ENCODE measurements around the gene WDR64. TPM values are rescaled to one million over a fixed set of nuclear protein-coding genes. Genes with fewer than 3 reads are reported as not detected.

Gene WDR64
- total and polyA plus RNA-seq, 2 of the 13 experiments (the other 11 are each of a cell fraction or from before 2014, with no cell fraction given) = not detected

GRCh38 chr1:241654019-241654418, 1.9 kb downstream of the WDR64 start:
- no peak overlapping the region for H3K4me2 ChIP-seq (ENCODE audit: low read depth, low read length)
- H3K9me3 ChIP-seq (ENCODE audit: low read length) = no peaks in the 10 kb centered on the region
- ChIA-PET CTCF (ENCODE audit: low intra/inter-chr PET ratio, low total read pairs) (no interaction called here), POLR2A (no interaction called here)
- H3K36me3 ChIP-seq (replicated peaks in 1 of 2; ENCODE audit: control insufficient read depth in 1 of 2, insufficient read depth in 2 of 2, low read length in 2 of 2) = no peaks in the 10 kb centered on the region
- no peaks in the 10 kb centered on the region for H3K79me2 ChIP-seq (ENCODE audit: insufficient read depth, low read length)
- H3K27ac ChIP-seq (ENCODE audit: extremely low read length, insufficient read depth, low read length) = no peak overlapping the region
- 6% methylated on average over 1 of the region's 1 CpG for WGBS (ENCODE audit: low lambda C conversion rate)
- H3K4me3 ChIP-seq (replicated peaks in 1 of 3; ENCODE audit: insufficient read depth in 1 of 3, low read depth in 2 of 3, low read length in 3 of 3) = no peak overlapping the region
- in situ Hi-C loops (cut with HindIII; ENCODE audit: extremely low pct_ligation_motif_present, low pct_unique_long_range_greater_than_20kb) (no loop called here), intact Hi-C loops (cut with micrococcal nuclease; ENCODE audit: unreplicated experiment) (no loop called here)
- H3K9ac ChIP-seq (ENCODE audit: insufficient read depth, low read depth, low read length) = no peak overlapping the region
- no peaks in the 10 kb centered on the region for H3K27me3 ChIP-seq (ENCODE audit: control insufficient read depth in 1 of 2, insufficient read depth in 2 of 2, low read length in 2 of 2)
- DNase-seq (ENCODE audit: low spot score) = no peak
- H4K20me1 ChIP-seq (ENCODE audit: insufficient read depth, low read length) = no peaks in the 10 kb centered on the region
- no peaks in the 10 kb centered on the region for H3K4me1 ChIP-seq (ENCODE audit: insufficient read depth, low read length)
- BruUV-seq (replicated peaks) = no TSS peak
- no peak overlapping the region for H2AFZ ChIP-seq (ENCODE audit: low read length)
- FAIRE-seq = no peak
- no peak for ATAC-seq
- TF ChIP-seq FIP1L1 (IDR thresholded peaks at IDR 0.05; ENCODE audit: borderline replicate concordance, insufficient read depth, low read depth, low read length) (no peak), BRF2 (CRISPR knock-in tag; IDR thresholded peaks at IDR 0.05) (no peak), ZNF18 (CRISPR knock-in tag; IDR thresholded peaks at IDR 0.05; ENCODE audit: insufficient replicate concordance) (no peak), THAP9 (CRISPR knock-in tag; IDR thresholded peaks at IDR 0.05; ENCODE audit: borderline replicate concordance) (no peak), ZNF850 (CRISPR knock-in tag; conservative IDR thresholded peaks at IDR 0.05) (no peak), KDM2A (CRISPR knock-in tag; IDR thresholded peaks at IDR 0.05; ENCODE audit: borderline replicate concordance, low read depth) (no peak), ZNF674 (CRISPR knock-in tag; IDR thresholded peaks at IDR 0.05; ENCODE audit: low read depth) (no peak), MXD4 (CRISPR knock-in tag; IDR thresholded peaks at IDR 0.05) (no peak), RORA (CRISPR knock-in tag; IDR thresholded peaks at IDR 0.05) (no peak)
- TF ChIP-seq, protein P1, sequence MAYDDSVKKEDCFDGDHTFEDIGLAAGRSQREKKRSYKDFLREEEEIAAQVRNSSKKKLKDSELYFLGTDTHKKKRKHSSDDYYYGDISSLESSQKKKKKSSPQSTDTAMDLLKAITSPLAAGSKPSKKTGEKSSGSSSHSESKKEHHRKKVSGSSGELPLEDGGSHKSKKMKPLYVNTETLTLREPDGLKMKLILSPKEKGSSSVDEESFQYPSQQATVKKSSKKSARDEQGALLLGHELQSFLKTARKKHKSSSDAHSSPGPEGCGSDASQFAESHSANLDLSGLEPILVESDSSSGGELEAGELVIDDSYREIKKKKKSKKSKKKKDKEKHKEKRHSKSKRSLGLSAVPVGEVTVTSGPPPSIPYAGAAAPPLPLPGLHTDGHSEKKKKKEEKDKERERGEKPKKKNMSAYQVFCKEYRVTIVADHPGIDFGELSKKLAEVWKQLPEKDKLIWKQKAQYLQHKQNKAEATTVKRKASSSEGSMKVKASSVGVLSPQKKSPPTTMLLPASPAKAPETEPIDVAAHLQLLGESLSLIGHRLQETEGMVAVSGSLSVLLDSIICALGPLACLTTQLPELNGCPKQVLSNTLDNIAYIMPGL (CRISPR knock-in tag; IDR thresholded peaks at IDR 0.05; ENCODE audit: borderline replicate concordance in 1 of 2, low read depth in 1 of 2) = no peak
- TF ChIP-seq, protein P2, sequence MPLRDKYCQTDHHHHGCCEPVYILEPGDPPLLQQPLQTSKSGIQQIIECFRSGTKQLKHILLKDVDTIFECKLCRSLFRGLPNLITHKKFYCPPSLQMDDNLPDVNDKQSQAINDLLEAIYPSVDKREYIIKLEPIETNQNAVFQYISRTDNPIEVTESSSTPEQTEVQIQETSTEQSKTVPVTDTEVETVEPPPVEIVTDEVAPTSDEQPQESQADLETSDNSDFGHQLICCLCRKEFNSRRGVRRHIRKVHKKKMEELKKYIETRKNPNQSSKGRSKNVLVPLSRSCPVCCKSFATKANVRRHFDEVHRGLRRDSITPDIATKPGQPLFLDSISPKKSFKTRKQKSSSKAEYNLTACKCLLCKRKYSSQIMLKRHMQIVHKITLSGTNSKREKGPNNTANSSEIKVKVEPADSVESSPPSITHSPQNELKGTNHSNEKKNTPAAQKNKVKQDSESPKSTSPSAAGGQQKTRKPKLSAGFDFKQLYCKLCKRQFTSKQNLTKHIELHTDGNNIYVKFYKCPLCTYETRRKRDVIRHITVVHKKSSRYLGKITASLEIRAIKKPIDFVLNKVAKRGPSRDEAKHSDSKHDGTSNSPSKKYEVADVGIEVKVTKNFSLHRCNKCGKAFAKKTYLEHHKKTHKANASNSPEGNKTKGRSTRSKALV (CRISPR knock-in tag; IDR thresholded peaks at IDR 0.05) = no peak
